ENCODE data around the gene MARCKSL1. TPM values are rescaled to one million over a fixed set of nuclear protein-coding genes. Genes with fewer than 3 reads are reported as not detected.

Gene MARCKSL1
- total and polyA plus RNA-seq, 4 donors = 28.4 to 78.4 (median 39.5) TPM

DNA sequence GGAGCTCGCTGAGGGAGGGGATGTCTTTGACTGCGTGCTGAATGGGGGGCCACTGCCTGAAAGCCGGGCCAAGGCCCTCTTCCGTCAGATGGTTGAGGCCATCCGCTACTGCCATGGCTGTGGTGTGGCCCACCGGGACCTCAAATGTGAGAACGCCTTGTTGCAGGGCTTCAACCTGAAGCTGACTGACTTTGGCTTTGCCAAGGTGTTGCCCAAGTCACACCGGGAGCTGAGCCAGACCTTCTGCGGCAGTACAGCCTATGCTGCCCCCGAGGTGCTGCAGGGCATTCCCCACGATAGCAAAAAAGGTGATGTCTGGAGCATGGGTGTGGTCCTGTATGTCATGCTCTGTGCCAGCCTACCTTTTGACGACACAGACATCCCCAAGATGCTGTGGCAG lies 27.7 kb upstream of the MARCKSL1 start:
- H3K9me3 ChIP-seq (ENCODE audit: control insufficient read depth in 4 of 4, insufficient read depth in 3 of 4, low read length in 3 of 4) = no peaks in the 10 kb centered on the region
- no peak overlapping the region for H3K4me3 ChIP-seq
- H3K27ac ChIP-seq (ENCODE audit: low read depth in 1 of 2, low read length in 1 of 2) = no peak overlapping the region
- TF ChIP-seq, protein P1, sequence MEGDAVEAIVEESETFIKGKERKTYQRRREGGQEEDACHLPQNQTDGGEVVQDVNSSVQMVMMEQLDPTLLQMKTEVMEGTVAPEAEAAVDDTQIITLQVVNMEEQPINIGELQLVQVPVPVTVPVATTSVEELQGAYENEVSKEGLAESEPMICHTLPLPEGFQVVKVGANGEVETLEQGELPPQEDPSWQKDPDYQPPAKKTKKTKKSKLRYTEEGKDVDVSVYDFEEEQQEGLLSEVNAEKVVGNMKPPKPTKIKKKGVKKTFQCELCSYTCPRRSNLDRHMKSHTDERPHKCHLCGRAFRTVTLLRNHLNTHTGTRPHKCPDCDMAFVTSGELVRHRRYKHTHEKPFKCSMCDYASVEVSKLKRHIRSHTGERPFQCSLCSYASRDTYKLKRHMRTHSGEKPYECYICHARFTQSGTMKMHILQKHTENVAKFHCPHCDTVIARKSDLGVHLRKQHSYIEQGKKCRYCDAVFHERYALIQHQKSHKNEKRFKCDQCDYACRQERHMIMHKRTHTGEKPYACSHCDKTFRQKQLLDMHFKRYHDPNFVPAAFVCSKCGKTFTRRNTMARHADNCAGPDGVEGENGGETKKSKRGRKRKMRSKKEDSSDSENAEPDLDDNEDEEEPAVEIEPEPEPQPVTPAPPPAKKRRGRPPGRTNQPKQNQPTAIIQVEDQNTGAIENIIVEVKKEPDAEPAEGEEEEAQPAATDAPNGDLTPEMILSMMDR (IDR thresholded peaks at IDR 0.05; ENCODE audit: control extremely low read depth, extremely low read depth) = no peak
- no peak overlapping the region for H3K9ac ChIP-seq (ENCODE audit: insufficient read depth in 1 of 2, low read length in 2 of 2)
- H3K36me3 ChIP-seq (ENCODE audit: control insufficient read depth in 4 of 4, insufficient read depth in 4 of 4, low read length in 4 of 4) = peaks cover 16 to 39% (median 32%) of the 10 kb centered on the region in 4 donors
- DNase-seq = no peak
- 86 to 92% methylated on average over 12 of the region's 12 CpGs for WGBS, 2 donors
- H3K4me1 ChIP-seq (ENCODE audit: control insufficient read depth in 5 of 5, insufficient read depth in 5 of 5, low read length in 5 of 5) = peaks cover 0 to 13% (median 5%) of the 10 kb centered on the region in 5 donors
- no peak for ATAC-seq (ENCODE audit: insufficient read depth, low FRiP score)
- H3K27me3 ChIP-seq (ENCODE audit: control insufficient read depth in 3 of 3, insufficient read depth in 3 of 3, low read length in 2 of 3) = no peaks in the 10 kb centered on the region

DNA sequence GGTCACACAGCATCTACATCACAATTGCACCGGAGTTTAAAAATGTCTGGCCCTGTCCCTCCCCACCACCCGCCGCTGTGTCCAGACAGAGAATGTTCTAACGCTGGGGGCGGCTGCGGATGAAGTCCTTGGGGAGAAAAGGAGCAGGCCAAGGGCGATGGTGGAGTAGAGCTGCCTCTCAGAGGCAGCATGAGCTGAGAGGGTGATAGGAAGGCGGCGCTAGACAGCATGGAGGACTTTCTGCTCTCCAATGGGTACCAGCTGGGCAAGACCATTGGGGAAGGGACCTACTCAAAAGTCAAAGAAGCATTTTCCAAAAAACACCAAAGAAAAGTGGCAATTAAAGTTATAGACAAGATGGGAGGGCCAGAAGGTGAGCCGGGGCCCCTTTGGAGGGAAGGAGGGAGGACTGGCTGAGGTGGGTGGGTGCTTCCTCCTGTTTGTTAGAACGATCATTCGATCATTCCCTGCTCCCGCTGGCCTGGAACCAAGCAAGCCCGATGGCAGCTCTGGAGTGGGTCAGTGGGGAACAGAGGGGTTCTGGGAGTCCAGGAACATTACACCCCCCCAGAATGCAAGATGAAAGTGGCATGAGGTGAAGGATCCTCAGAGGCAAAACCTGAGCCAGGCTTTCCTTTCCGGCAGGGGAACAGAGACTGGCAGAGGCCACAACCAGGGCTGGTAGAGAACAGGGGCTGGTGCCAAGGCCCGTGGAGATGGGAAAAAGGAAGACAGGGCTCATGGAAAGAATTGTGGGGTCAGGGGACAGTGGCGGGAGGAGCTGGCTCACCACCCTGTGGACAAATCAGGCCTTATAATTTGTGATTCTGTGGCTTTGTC lies 26.7 kb upstream of the MARCKSL1 start, which contains the start of the genes FAM229A and TSSK3:
Gene FAM229A, minus strand, starts transcription at position 12 of the 840 bp plus-strand sequence. CDS start 394 bp downstream, outside the sequence.
Gene TSSK3, plus strand, starts transcription at position 66 of the 840 bp plus-strand sequence. Its CDS starts 163 bp downstream, at position 229.
- Histone ChIP-seq H3K36me3 (ENCODE audit: control insufficient read depth in 4 of 4, insufficient read depth in 4 of 4, low read length in 4 of 4) (peaks cover 15 to 31% (median 26%) of the 10 kb centered on the region in 4 donors), H3K4me3 (peak within 1 kb of the TSS; percentile 10), H3K27ac (ENCODE audit: low read depth in 1 of 2, low read length in 1 of 2) (no peak within 1 kb of the TSS), H3K27me3 (ENCODE audit: control insufficient read depth in 3 of 3, insufficient read depth in 3 of 3, low read length in 2 of 3) (no peaks in the 10 kb centered on the region), H3K9ac (ENCODE audit: insufficient read depth in 1 of 2, low read length in 2 of 2) (no peak within 1 kb of the TSS), H3K4me1 (ENCODE audit: control insufficient read depth in 5 of 5, insufficient read depth in 5 of 5, low read length in 5 of 5) (peaks cover 0 to 13% (median 5%) of the 10 kb centered on the region in 5 donors), H3K9me3 (ENCODE audit: control insufficient read depth in 4 of 4, insufficient read depth in 3 of 4, low read length in 3 of 4) (no peaks in the 10 kb centered on the region)
- TF ChIP-seq, protein P1 (IDR thresholded peaks at IDR 0.05; ENCODE audit: control extremely low read depth, extremely low read depth) = no peak
- WGBS, 2 donors = 69 to 72% methylated on average over 17 of the region's 17 CpGs
- ATAC-seq (ENCODE audit: insufficient read depth, low FRiP score) = no peak
- DNase-seq = no peak

DNA sequence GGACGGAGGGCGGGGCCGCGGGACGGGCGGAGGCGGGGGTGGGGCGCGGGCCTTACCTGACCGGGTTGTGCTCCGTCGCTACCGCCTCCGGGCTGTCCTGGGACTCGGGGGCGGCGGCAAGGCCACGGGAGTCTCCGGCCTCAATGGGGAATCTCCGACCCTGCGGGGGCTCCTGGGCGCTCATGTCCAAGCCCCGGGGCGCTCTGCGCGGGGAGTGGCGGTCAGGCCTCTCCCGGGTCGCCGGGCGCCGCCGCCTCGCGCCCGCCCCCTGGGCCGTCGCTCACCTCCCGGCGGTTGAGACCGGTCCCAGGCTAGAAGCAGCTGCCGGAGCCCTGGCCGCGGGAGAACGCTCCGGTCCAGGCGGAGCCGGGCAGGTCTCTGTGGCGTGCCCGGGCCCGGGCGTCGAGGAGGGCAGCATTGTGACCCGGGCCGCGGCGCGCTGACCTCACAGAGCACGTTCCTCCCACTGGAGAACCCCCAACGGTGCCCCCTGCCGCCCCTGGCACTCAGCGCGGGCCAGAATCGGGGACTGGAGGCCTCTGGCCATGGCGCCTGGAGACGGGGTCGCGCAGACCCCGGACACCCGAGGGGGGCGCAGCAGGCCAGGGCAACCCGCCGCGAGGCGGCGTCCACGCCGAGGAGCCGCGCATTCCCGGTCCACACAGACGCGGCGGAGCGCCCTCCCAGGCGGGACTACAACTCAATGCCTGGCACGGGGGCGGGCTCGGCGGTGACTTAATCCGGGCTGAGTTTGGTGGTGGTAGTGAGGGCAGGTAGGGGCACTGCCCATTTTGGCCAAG lies 25.8 kb upstream of the MARCKSL1 start:
- Histone ChIP-seq H3K9ac (ENCODE audit: insufficient read depth in 1 of 2, low read length in 2 of 2) (no peak overlapping the region), H3K36me3 (ENCODE audit: control insufficient read depth in 4 of 4, insufficient read depth in 4 of 4, low read length in 4 of 4) (peaks cover 9 to 23% (median 19%) of the 10 kb centered on the region in 4 donors), H3K9me3 (ENCODE audit: control insufficient read depth in 4 of 4, insufficient read depth in 3 of 4, low read length in 3 of 4) (no peaks in the 10 kb centered on the region), H3K4me3 (peak overlapping the region; percentile 10), H3K4me1 (ENCODE audit: control insufficient read depth in 5 of 5, insufficient read depth in 5 of 5, low read length in 5 of 5) (peaks cover 0 to 13% (median 5%) of the 10 kb centered on the region in 5 donors), H3K27me3 (ENCODE audit: control insufficient read depth in 3 of 3, insufficient read depth in 3 of 3, low read length in 2 of 3) (no peaks in the 10 kb centered on the region), H3K27ac (ENCODE audit: low read depth in 1 of 2, low read length in 1 of 2) (no peak overlapping the region)
- TF ChIP-seq, protein P1 (IDR thresholded peaks at IDR 0.05; ENCODE audit: control extremely low read depth, extremely low read depth) = peak; percentile 20
- WGBS, 2 donors = 1 to 5% methylated on average over 58 to 91 of the region's 91 CpGs
- peak; percentile 68 to 80 (median 71) for DNase-seq
- ATAC-seq (ENCODE audit: insufficient read depth, low FRiP score) = peak; percentile 59

All from lung (tissue), 12 donors.